ENCODE results near the gene IFITM1.
"Not testable (repeated sequence)": the region's sequence is repeated elsewhere in the genome, so short reads cannot be mapped to it uniquely, and the experiment has no call there.

IFITM1 gene

DNA sequence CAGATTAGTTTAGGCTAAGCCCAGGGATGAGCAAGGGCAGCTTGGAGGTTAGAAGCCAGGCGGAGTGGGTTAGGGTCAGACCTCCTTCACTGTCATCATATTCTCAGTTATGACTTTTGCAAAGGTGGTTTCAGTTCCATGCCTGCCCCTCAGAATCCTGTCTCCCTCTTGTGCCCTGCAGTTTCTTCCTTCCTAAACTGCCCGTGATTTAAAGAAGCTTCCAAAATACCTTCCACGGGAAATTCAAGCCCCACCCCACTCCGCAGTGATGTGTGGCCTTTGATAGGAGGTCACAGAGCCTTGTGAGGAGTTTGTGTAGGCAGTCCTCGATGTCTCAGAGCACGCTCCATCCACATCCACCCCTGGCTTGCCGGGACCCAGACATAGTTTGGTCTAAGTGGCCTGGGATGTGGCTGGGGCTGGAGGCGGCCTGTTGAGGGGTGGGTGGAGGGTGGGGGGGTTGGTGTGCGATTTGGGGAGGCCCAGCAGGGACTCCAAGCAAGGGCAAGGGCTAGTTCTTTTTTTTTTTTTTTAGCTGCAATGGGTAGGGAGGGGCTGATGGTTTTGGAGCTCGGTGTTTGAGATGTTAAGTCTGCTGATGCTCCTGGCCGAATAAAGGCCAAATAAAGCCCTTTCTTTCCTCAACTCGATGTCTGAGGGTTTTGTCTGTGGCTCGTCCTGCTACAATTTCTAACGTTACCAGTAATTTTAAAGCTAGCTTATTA, 1.6 kb upstream of the IFITM1 start:
- peak overlapping the region in 1 of 2 donors; percentile 64 for H3K27ac ChIP-seq
- peaks cover 0 to 41% (median 27%) of the 10 kb centered on the region in 4 donors for H3K4me1 ChIP-seq
- no peaks in the 10 kb centered on the region for H3K36me3 ChIP-seq
- DNase-seq: no peak
- intact Hi-C loops (cut with DNase I; ENCODE audit: low total_unique reads): no loop called here
- peaks cover 0 to 11% of the 10 kb centered on the region in 2 donors for H3K27me3 ChIP-seq
- no peak for TF ChIP-seq CTCF (IDR thresholded peaks at IDR 0.05)
- peak overlapping the region in 1 of 2 donors; percentile 47 for H3K4me3 ChIP-seq
- H3K9me3 ChIP-seq: no peaks in the 10 kb centered on the region

DNA sequence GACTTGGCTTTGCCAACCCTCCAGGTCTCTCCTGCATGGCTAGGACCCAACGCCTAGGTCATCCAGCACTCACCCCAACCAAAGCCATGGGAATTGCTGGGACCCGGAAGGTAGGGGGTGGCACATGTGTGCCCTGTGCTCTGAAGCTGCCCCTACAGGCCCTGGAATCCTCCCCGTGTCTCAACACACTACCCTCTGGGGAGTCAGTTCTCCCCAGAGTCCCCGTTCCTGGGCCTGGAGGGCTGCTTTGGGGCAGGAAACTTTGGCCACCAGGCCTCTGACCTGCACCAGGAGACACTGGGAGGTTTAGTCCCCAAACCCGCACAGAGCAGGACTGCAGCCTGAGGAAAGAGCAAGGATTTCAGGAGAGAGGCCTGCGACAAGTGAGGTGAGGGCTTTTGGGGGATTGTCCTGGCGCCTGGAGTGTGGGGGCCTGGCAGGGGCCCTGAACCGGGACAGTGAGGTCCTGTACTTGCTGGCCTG, 495 bp upstream of the IFITM1 start:
- no peak for TF ChIP-seq CTCF (IDR thresholded peaks at IDR 0.05)
- intact Hi-C loops (cut with DNase I; ENCODE audit: low total_unique reads): no loop called here
- DNase-seq: no peak
- H3K36me3 ChIP-seq: no peaks in the 10 kb centered on the region
- H3K4me1 ChIP-seq: peaks cover 0 to 41% (median 28%) of the 10 kb centered on the region in 4 donors
- peak overlapping the region; percentile 37 to 64 for H3K27ac ChIP-seq
- peaks cover 0 to 11% of the 10 kb centered on the region in 2 donors for H3K27me3 ChIP-seq
- H3K9me3 ChIP-seq: no peaks in the 10 kb centered on the region
- H3K4me3 ChIP-seq: peak overlapping the region in 1 of 2 donors; percentile 51

DNA sequence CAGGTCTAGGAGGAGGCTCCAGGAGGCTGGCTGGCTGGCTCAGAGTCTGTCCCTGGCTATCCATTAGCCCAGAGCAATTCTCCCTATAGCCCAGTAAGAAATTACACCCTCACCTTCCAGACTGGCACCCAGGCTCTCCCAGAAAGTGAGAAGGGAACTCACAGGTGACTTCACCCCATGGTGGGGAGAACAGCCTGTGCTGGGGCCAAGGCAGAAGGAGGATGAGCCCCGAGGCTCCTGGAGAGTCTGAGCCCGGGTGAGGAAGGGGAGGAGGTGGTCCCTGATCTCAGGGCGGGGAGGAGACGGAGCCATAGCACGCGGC, 675 bp downstream of the IFITM1 start:
- DNase-seq; H3K36me3 ChIP-seq; intact Hi-C loops (cut with DNase I; ENCODE audit: low total_unique reads); H3K9me3 ChIP-seq: not testable (repeated sequence)
- Histone ChIP-seq H3K27ac (peak overlapping the region; percentile 37 to 64), H3K27me3 (peaks cover 0 to 11% of the 10 kb centered on the region in 2 donors), H3K4me1 (peaks cover 0 to 35% (median 22%) of the 10 kb centered on the region in 4 donors), H3K4me3 (peak overlapping the region; percentile 50 to 51)

DNA sequence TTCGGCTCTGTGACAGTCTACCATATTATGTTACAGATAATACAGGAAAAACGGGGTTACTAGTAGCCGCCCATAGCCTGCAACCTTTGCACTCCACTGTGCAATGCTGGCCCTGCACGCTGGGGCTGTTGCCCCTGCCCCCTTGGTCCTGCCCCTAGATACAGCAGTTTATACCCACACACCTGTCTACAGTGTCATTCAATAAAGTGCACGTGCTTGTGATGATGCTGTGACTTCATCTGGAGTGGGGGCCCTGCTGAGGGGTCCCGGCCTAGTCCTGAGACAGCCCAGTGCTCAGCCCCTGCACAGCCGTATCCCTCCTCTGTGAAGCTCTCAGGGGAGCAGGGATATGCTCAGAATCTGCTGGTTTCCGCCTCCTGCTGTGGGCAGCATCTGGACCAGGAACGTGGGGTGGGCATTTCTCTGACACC, 1.2 kb downstream of the IFITM1 start:
- DNase-seq: no peak
- intact Hi-C loops (cut with DNase I; ENCODE audit: low total_unique reads): no loop called here

DNA sequence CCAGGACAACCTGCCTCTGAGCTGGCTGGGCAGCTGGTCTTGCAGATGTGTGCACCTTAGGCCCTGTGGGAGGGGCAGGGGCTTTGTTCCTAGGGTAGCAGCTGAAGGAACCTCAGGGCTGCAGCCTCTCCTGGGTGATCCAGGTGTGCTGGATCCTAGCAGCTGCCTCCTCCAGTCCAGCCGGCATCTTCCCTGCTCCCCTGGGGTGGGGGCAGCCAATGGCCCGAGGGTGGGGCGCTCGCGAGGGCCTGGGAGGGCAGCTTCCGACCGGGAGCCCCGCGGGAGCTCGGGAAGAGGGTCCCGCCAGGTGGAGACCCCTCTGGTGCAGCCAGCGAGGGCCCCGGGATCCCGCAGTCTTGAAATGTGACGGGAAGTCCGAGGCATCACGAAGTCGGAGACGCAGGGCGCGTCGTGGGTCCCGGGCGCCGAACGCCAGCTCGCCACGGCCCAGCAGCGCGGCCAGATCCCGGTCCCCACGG, 1.7 kb downstream of the IFITM1 start:
- no peak for TF ChIP-seq CTCF (IDR thresholded peaks at IDR 0.05)
- Histone ChIP-seq H3K4me1 (peaks cover 0 to 29% (median 17%) of the 10 kb centered on the region in 4 donors), H3K36me3 (no peaks in the 10 kb centered on the region), H3K4me3 (peak overlapping the region; percentile 50 to 51), H3K27ac (peak overlapping the region; percentile 14 to 30), H3K9me3 (no peaks in the 10 kb centered on the region), H3K27me3 (peaks cover 0 to 11% of the 10 kb centered on the region in 2 donors)
- intact Hi-C loops (cut with DNase I; ENCODE audit: low total_unique reads): no loop called here
- DNase-seq: peak in 1 of 2 donors; percentile 21

More for the DNA sequence above, 1.2 kb downstream of the IFITM1 start:
- peak overlapping the region; percentile 50 to 51 for H3K4me3 ChIP-seq
- TF ChIP-seq CTCF (IDR thresholded peaks at IDR 0.05): no peak
- peak overlapping the region; percentile 30 to 37 for H3K27ac ChIP-seq
- peaks cover 0 to 11% of the 10 kb centered on the region in 2 donors for H3K27me3 ChIP-seq
- no peaks in the 10 kb centered on the region for H3K9me3 ChIP-seq
- no peaks in the 10 kb centered on the region for H3K36me3 ChIP-seq
- H3K4me1 ChIP-seq: peaks cover 0 to 30% (median 17%) of the 10 kb centered on the region in 4 donors

DNA sequence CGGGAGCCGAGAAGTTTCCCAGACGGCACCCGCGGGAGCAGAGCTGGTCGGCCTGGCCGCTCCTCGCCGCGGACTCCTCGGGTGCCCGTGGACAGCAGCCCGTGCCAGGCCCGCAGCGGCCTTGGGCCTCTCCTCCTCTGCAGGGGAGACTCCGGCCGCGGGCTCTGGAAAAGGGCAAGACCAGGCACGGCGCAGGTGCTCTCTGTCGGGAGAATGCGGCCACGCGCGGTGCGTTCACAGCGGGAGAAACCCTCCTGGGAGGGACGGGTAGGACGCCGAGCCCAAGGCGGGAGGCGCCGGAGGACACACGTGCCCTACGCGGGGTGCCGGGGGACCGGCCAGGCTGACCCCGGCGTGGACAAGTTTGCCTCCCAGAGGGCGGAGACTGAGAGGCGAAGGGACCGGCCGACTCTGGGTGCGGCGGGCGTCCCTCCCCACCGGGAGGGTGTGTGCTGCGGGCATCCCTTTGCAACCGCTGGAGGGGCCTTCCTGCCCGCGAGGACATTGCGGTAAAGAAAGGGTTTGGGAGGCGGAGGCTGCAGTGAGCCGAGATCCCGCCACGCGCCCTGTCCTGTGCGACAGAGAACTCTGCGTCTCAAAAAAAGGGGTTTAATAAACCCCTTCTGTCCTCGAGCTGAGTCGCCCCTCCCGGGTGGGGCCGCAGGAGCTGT, 2.3 kb downstream of the IFITM1 start:
- H3K27ac ChIP-seq: peak overlapping the region; percentile 14 to 30
- no peak for TF ChIP-seq CTCF (IDR thresholded peaks at IDR 0.05)
- H3K27me3 ChIP-seq: peaks cover 0 to 11% of the 10 kb centered on the region in 2 donors
- no peaks in the 10 kb centered on the region for H3K36me3 ChIP-seq
- peak overlapping the region; percentile 50 to 51 for H3K4me3 ChIP-seq
- H3K9me3 ChIP-seq: no peaks in the 10 kb centered on the region
- peaks cover 0 to 31% (median 18%) of the 10 kb centered on the region in 4 donors for H3K4me1 ChIP-seq
- intact Hi-C loops (cut with DNase I; ENCODE audit: low total_unique reads): no loop called here
- peak; percentile 21 to 67 for DNase-seq
